ENCODE results near the gene BCL2L13.

Gene BCL2L13

GRCh38 chr22:17638432-17639246, at the start of gene BCL2L13:
Gene BCL2L13, plus strand, starts transcription at chr22:17638757. Its CDS starts 16,955 bp downstream, at chr22:17655712.
- Histone ChIP-seq H3K9me3 (replicated peaks in 1 of 11) (peaks cover 0 to 14% (median 10%) of the 10 kb centered on the region in 11 experiments; a peak in 9 of 22 replicates), H3K36me3 (peaks cover 0 to 33% (median 20%) of the 10 kb centered on the region in 11 experiments; a peak in 18 of 22 replicates), H3K4me1 (peaks cover 18 to 30% (median 22%) of the 10 kb centered on the region in 10 experiments), H4K20me1 (no peaks in the 10 kb centered on the region; a peak in 1 of 22 replicates), H3K27me3 (no peaks in the 10 kb centered on the region), H3K27ac (peak within 1 kb of the TSS; percentile 92 to 98 (median 97)), H3K9ac (peak within 1 kb of the TSS; percentile 89 to 98 (median 97)), H3K4me3 (peak within 1 kb of the TSS; percentile 79 to 88 (median 86)), H3K4me2 (peak within 1 kb of the TSS; percentile 74 to 95 (median 86))
- no peak for TF ChIP-seq Cebpa-rat (IDR thresholded peaks at IDR 0.05)

- no peak for TF ChIP-seq Cebpa-rat (IDR thresholded peaks at IDR 0.05)
- Histone ChIP-seq H3K4me2 (no peak overlapping the region), H3K27ac (peak overlapping the region in 3 of 11 experiments; percentile 1 to 93 (median 44); a peak in 4 of 22 replicates), H4K20me1 (peaks cover 0 to 38% (median 0%) of the 10 kb centered on the region in 11 experiments; a peak in 7 of 22 replicates), H3K9me3 (replicated peaks in 1 of 11) (no peaks in the 10 kb centered on the region), H3K27me3 (no peaks in the 10 kb centered on the region), H3K4me1 (peaks cover 7 to 31% (median 21%) of the 10 kb centered on the region in 10 experiments), H3K36me3 (peaks cover 46 to 63% (median 55%) of the 10 kb centered on the region in 11 experiments), H3K4me3 (no peak overlapping the region), H3K9ac (no peak overlapping the region)
Measured at GRCh38 chr22:17589810-17590375, 48.7 kb upstream of the BCL2L13 start.

GRCh38 chr22:17590586-17590985, 48.0 kb upstream of the BCL2L13 start:
- no peak overlapping the region for H3K4me2 ChIP-seq
- peaks cover 0 to 45% (median 0%) of the 10 kb centered on the region in 11 experiments; a peak in 7 of 22 replicates for H4K20me1 ChIP-seq
- H3K27me3 ChIP-seq = no peaks in the 10 kb centered on the region
- peak overlapping the region in 2 of 11 experiments; percentile 44 to 93; a peak in 3 of 22 replicates for H3K27ac ChIP-seq
- H3K4me3 ChIP-seq = no peak overlapping the region
- no peaks in the 10 kb centered on the region for H3K9me3 ChIP-seq (replicated peaks in 1 of 11)
- H3K36me3 ChIP-seq = peaks cover 48 to 65% (median 59%) of the 10 kb centered on the region in 11 experiments
- no peak overlapping the region for H3K9ac ChIP-seq
- H3K4me1 ChIP-seq = peaks cover 14 to 38% (median 28%) of the 10 kb centered on the region in 10 experiments
- no peak for TF ChIP-seq Cebpa-rat (IDR thresholded peaks at IDR 0.05)

GRCh38 chr22:17592201-17592600, 46.4 kb upstream of the BCL2L13 start:
- peaks cover 64 to 82% (median 75%) of the 10 kb centered on the region in 11 experiments for H3K36me3 ChIP-seq
- peak overlapping the region in 2 of 11 experiments; percentile 36 to 93; a peak in 4 of 22 replicates for H3K27ac ChIP-seq
- no peaks in the 10 kb centered on the region for H3K27me3 ChIP-seq
- H3K4me1 ChIP-seq = peaks cover 17 to 43% (median 36%) of the 10 kb centered on the region in 10 experiments
- peaks cover 0 to 13% (median 12%) of the 10 kb centered on the region in 11 experiments; a peak in 18 of 22 replicates for H3K9me3 ChIP-seq (replicated peaks in 1 of 11)
- no peak overlapping the region for H3K9ac ChIP-seq
- H4K20me1 ChIP-seq = peaks cover 0 to 60% (median 0%) of the 10 kb centered on the region in 11 experiments; a peak in 7 of 22 replicates
- TF ChIP-seq Cebpa-rat (IDR thresholded peaks at IDR 0.05) = no peak
- H3K4me2 ChIP-seq = peak overlapping the region in 1 of 11 experiments; percentile 86; a peak in 1 of 22 replicates
- H3K4me3 ChIP-seq = no peak overlapping the region

- Histone ChIP-seq H3K9me3 (replicated peaks in 1 of 11) (peaks cover 0 to 28% (median 22%) of the 10 kb centered on the region in 11 experiments; a peak in 19 of 22 replicates), H3K9ac (peak overlapping the region in 3 of 11 experiments; percentile 61 to 78 (median 74); a peak in 4 of 22 replicates), H3K4me2 (peak overlapping the region in 8 of 11 experiments; percentile 64 to 86 (median 77); a peak in 10 of 22 replicates), H3K36me3 (peaks cover 84 to 99% (median 91%) of the 10 kb centered on the region in 11 experiments), H3K27me3 (no peaks in the 10 kb centered on the region), H3K4me1 (peaks cover 17 to 43% (median 36%) of the 10 kb centered on the region in 10 experiments), H4K20me1 (peaks cover 0 to 85% (median 0%) of the 10 kb centered on the region in 11 experiments; a peak in 8 of 22 replicates), H3K27ac (peak overlapping the region in 7 of 11 experiments; percentile 52 to 93 (median 78); a peak in 13 of 22 replicates), H3K4me3 (no peak overlapping the region)
- TF ChIP-seq Cebpa-rat (IDR thresholded peaks at IDR 0.05) = no peak
Measured at GRCh38 chr22:17596226-17596625, 42.3 kb upstream of the BCL2L13 start.

- peaks cover 0 to 87% (median 7%) of the 10 kb centered on the region in 11 experiments; a peak in 11 of 22 replicates for H4K20me1 ChIP-seq
- H3K4me3 ChIP-seq = no peak overlapping the region
- TF ChIP-seq Cebpa-rat (IDR thresholded peaks at IDR 0.05) = no peak
- peaks cover 78 to 99% (median 89%) of the 10 kb centered on the region in 11 experiments for H3K36me3 ChIP-seq
- H3K27ac ChIP-seq = peak overlapping the region in 3 of 11 experiments; percentile 27 to 93 (median 85); a peak in 3 of 22 replicates
- H3K9me3 ChIP-seq (replicated peaks in 1 of 11) = peaks cover 0 to 28% (median 22%) of the 10 kb centered on the region in 11 experiments; a peak in 19 of 22 replicates
- H3K27me3 ChIP-seq = no peaks in the 10 kb centered on the region
- H3K4me1 ChIP-seq = peaks cover 17 to 41% (median 36%) of the 10 kb centered on the region in 10 experiments
- no peak overlapping the region for H3K9ac ChIP-seq
- H3K4me2 ChIP-seq = no peak overlapping the region
Measured at GRCh38 chr22:17597217-17597616, 41.3 kb upstream of the BCL2L13 start.

- no peak overlapping the region for H3K4me2 ChIP-seq
- no peak overlapping the region for H3K27ac ChIP-seq
- peaks cover 74 to 99% (median 87%) of the 10 kb centered on the region in 11 experiments for H3K36me3 ChIP-seq
- TF ChIP-seq Cebpa-rat (IDR thresholded peaks at IDR 0.05) = no peak
- H3K27me3 ChIP-seq = no peaks in the 10 kb centered on the region
- peaks cover 17 to 31% (median 31%) of the 10 kb centered on the region in 10 experiments for H3K4me1 ChIP-seq
- H3K9me3 ChIP-seq (replicated peaks in 1 of 11) = peaks cover 0 to 28% (median 22%) of the 10 kb centered on the region in 11 experiments; a peak in 19 of 22 replicates
- no peak overlapping the region for H3K9ac ChIP-seq
- peaks cover 0 to 87% (median 13%) of the 10 kb centered on the region in 11 experiments; a peak in 12 of 22 replicates for H4K20me1 ChIP-seq
- no peak overlapping the region for H3K4me3 ChIP-seq
Measured at GRCh38 chr22:17598318-17598717, 40.2 kb upstream of the BCL2L13 start.

GRCh38 chr22:17601031-17601430, 37.5 kb upstream of the BCL2L13 start:
- TF ChIP-seq Cebpa-rat (IDR thresholded peaks at IDR 0.05) = no peak
- no peak overlapping the region for H3K9ac ChIP-seq
- H3K27me3 ChIP-seq = no peaks in the 10 kb centered on the region
- peak overlapping the region in 2 of 11 experiments; percentile 14 to 21; a peak in 1 of 22 replicates for H3K27ac ChIP-seq
- H3K36me3 ChIP-seq = peaks cover 68 to 100% (median 87%) of the 10 kb centered on the region in 11 experiments
- peaks cover 0 to 26% (median 20%) of the 10 kb centered on the region in 11 experiments; a peak in 19 of 22 replicates for H3K9me3 ChIP-seq (replicated peaks in 1 of 11)
- peaks cover 0 to 87% (median 24%) of the 10 kb centered on the region in 11 experiments; a peak in 13 of 22 replicates for H4K20me1 ChIP-seq
- H3K4me2 ChIP-seq = no peak overlapping the region
- no peak overlapping the region for H3K4me3 ChIP-seq
- peaks cover 0 to 16% (median 11%) of the 10 kb centered on the region in 10 experiments; a peak in 16 of 20 replicates for H3K4me1 ChIP-seq

Measured in BLaER1 treated with 17β-estradiol and CSF1 and Interleukin-3, amounts not matched to agents 10 nM and 100 nM (cell line).